Ishikawa (cell line): ENCODE measurements around the gene PSME2.

Source experiments
- EGR1 ChIP-seq: IDR thresholded peaks from 2 replicates; pipeline ENCODE4 v1.6.1; 2012
- EP300 ChIP-seq: IDR thresholded peaks from 2 replicates; pipeline ENCODE4 v1.6.1; 2012; ENCODE audit warnings: borderline replicate concordance
- FOXM1 ChIP-seq: IDR thresholded peaks from 2 replicates; pipeline ENCODE4 v1.6.1; 2012; ENCODE audit warnings: low read depth, borderline replicate concordance
- RAD21 ChIP-seq: IDR thresholded peaks from 2 replicates; pipeline ENCODE4 v1.6.1; 2012; ENCODE audit warnings: low read depth
- TAF1 ChIP-seq: IDR thresholded peaks from 2 replicates; pipeline ENCODE4 v1.6.1; 2012; ENCODE audit warnings: low read depth, mild to moderate bottlenecking
- TEAD4 ChIP-seq: IDR thresholded peaks from 2 replicates; pipeline ENCODE4 v1.6.1; 2012
- ZBTB7A ChIP-seq: IDR thresholded peaks from 2 replicates; pipeline ENCODE4 v1.6.1; 2012; ENCODE audit warnings: low read depth
- TF ChIP-seq, protein P1 (sequence below): IDR thresholded peaks from 2 replicates; pipeline ENCODE4 v1.6.1; 2012; ENCODE audit warnings: low read depth, mild to moderate bottlenecking

DNA sequence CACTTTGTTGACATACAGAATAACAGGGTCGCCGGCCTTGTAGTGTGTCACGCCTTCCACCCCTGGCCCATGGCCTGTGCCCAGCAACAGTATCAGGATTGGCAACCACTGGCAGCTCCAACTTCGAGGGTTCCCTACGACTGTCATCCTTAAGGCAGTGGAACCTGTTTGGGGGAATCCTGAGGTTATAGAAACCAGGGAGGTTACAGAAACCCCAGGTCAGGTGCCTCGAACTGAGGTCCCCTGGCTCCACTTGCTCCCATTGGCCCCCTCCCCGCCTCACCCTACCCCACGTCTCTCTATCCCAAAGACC, 48.4 kb upstream of the PSME2 start:
- TF ChIP-seq TAF1 (no peak), FOXM1 (no peak), EP300 (no peak), RAD21 (no peak), ZBTB7A (no peak), EGR1 (no peak), TEAD4 (no peak)
- TF ChIP-seq, protein P1, sequence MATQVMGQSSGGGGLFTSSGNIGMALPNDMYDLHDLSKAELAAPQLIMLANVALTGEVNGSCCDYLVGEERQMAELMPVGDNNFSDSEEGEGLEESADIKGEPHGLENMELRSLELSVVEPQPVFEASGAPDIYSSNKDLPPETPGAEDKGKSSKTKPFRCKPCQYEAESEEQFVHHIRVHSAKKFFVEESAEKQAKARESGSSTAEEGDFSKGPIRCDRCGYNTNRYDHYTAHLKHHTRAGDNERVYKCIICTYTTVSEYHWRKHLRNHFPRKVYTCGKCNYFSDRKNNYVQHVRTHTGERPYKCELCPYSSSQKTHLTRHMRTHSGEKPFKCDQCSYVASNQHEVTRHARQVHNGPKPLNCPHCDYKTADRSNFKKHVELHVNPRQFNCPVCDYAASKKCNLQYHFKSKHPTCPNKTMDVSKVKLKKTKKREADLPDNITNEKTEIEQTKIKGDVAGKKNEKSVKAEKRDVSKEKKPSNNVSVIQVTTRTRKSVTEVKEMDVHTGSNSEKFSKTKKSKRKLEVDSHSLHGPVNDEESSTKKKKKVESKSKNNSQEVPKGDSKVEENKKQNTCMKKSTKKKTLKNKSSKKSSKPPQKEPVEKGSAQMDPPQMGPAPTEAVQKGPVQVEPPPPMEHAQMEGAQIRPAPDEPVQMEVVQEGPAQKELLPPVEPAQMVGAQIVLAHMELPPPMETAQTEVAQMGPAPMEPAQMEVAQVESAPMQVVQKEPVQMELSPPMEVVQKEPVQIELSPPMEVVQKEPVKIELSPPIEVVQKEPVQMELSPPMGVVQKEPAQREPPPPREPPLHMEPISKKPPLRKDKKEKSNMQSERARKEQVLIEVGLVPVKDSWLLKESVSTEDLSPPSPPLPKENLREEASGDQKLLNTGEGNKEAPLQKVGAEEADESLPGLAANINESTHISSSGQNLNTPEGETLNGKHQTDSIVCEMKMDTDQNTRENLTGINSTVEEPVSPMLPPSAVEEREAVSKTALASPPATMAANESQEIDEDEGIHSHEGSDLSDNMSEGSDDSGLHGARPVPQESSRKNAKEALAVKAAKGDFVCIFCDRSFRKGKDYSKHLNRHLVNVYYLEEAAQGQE, result no peak
